ENCODE measurements around the gene UGGT1. TPM values are rescaled to one million over a fixed set of nuclear protein-coding genes. Genes with fewer than 3 reads are reported as not detected.

UGGT1 gene
- total and polyA plus RNA-seq, 2 experiments from 2014 or later: 11.5 to 65.0 TPM

GRCh38 chr2:128084757-128085156, 6.2 kb upstream of the UGGT1 start:
- Mint-ChIP-seq H3K36me3 (ENCODE audit: low read depth) (no peaks in the 10 kb centered on the region; the same call in 2 of the 3 replicates), H3K4me3 (no peak overlapping the region), H3K9me3 (peaks cover 11% of the 10 kb centered on the region), H3K27ac (no peak overlapping the region), H3K4me1 (peaks cover 4% of the 10 kb centered on the region; the same call in 2 of the 3 replicates), H3K27me3 (ENCODE audit: insufficient read depth, low read depth, poor library complexity) (peaks cover 5% of the 10 kb centered on the region)
- Histone ChIP-seq H3K4me1 (ENCODE audit: insufficient read depth) (no peaks in the 10 kb centered on the region), H3K4me3 (no peak overlapping the region), H3K9me2 (ENCODE audit: insufficient read depth) (no peaks in the 10 kb centered on the region), H3F3A (replicated peaks; ENCODE audit: low read depth) (no peaks in the 10 kb centered on the region), H3K27ac (ENCODE audit: low read depth) (no peak overlapping the region), H3K79me2 (replicated peaks; ENCODE audit: insufficient read depth) (no peaks in the 10 kb centered on the region), H3K36me3 (ENCODE audit: insufficient read depth) (no peaks in the 10 kb centered on the region), H3K4me2 (no peak overlapping the region), H2AFZ (no peak overlapping the region), H4K20me1 (replicated peaks; ENCODE audit: insufficient read depth) (no peaks in the 10 kb centered on the region), H3K27me3 (ENCODE audit: insufficient read depth) (no peaks in the 10 kb centered on the region)
- DNase-seq (ENCODE audit: low spot score) (no peak), ATAC-seq (no peak)
- TF ChIP-seq ETS1 (IDR thresholded peaks at IDR 0.05) (no peak), STAT1 (IDR thresholded peaks at IDR 0.05; ENCODE audit: unreplicated experiment) (no peak), JUNB (IDR thresholded peaks at IDR 0.05; ENCODE audit: unreplicated experiment) (no peak), CREB1 (CRISPR knock-in tag; IDR thresholded peaks at IDR 0.05; ENCODE audit: low read depth) (no peak), EZH2phosphoT487 (IDR thresholded peaks at IDR 0.05; ENCODE audit: unreplicated experiment) (no peak), ZNF114 (CRISPR knock-in tag; IDR thresholded peaks at IDR 0.05) (no peak), ZNF331 (CRISPR knock-in tag; IDR thresholded peaks at IDR 0.05; ENCODE audit: low read depth) (no peak), ZNF462 (CRISPR knock-in tag; IDR thresholded peaks at IDR 0.05) (no peak), EZH2 (IDR thresholded peaks at IDR 0.05; ENCODE audit: low read depth, unreplicated experiment) (no peak), CTCF (conservative IDR thresholded peaks at IDR 0.05; ENCODE audit: low read depth in 2 of 2) (no peak), NANOG (IDR thresholded peaks at IDR 0.05; ENCODE audit: borderline replicate concordance) (no peak), POLR2AphosphoS5 (IDR thresholded peaks at IDR 0.05; ENCODE audit: low read depth) (no peak)
